NK-92 (cell line): ENCODE measurements around the gene TOMM70.

ENCODE experiments used
- DNase-seq: peaks from one replicate; lab custom pipeline; 2025; ENCODE audit not compliant: unreplicated experiment; lab: John Stamatoyannopoulos, UW

TOMM70 gene

DNA sequence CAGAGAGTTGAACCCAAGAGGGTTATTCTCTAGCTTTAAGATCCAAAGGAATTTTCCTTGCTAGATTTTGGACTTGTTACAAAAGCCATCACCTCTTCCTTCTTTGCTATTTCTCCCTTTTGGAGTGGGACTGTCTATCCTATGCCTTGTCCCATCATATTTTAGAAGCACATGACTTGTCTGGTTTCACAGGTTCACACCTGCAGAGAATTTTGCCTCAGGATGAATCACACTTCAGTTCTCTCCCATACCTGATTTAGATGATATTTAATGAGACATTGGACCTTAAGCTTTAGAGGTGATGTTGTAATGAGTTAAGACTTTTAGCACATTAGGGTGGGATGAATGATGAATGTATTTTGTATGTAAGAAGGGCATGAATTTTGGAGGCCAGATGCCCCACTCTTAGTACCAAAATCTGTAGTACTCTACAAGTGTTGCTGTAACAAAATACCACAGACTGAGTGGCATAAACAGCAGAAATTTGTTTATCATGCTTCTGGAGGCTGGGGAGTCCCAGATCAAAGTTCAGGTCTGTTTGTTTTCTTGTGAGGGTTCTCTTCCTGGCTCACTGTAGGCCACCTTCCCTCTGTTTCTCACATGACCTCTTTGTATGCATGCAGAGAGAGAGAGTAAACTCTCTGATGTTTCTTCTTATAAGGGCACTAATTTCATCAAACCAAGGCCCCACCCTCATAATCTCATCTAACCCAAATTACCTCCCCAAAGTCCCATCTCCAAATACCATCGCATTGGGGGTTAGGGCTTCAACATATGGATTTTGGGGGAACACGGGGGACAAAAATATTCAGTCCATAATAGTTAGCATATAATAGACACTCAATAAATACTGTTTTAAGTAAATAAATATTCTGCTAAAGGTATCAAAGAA is 10.4 kb upstream of the TOMM70 start:
- no peak for DNase-seq

DNA sequence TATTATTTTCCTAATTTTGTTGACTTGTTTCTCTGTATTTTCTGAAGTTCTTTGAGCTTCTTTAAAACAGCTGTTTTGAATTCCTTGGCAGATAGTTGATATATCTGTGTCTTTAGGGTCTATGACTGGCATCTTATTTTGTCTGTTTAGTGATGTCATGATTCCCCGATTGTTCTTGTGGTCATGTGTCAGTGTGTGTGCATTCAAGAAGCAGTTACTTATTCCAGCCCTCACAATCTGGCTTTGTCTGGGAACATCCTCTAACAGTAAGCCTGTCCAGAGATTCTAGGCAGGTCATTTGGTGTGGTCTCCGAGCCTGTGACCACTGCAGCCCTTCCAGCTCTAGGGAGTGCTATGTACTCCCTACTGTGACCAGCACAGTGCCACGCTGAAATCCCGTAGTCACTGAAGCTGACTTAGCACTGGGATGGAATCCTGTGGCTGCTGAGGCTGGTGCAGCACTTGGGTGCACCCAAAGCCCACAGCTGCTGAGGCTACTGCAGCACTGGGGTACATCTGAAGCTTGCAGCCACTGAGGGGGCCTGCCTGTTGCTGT is 7.2 kb upstream of the TOMM70 start:
- DNase-seq: no peak

- no peak for DNase-seq
Measured at GRCh38 chr3:100407164-100407563, 6.3 kb upstream of the TOMM70 start.

GRCh38 chr3:100404250-100404548 is 3.3 kb upstream of the TOMM70 start:
- no peak for DNase-seq

DNA sequence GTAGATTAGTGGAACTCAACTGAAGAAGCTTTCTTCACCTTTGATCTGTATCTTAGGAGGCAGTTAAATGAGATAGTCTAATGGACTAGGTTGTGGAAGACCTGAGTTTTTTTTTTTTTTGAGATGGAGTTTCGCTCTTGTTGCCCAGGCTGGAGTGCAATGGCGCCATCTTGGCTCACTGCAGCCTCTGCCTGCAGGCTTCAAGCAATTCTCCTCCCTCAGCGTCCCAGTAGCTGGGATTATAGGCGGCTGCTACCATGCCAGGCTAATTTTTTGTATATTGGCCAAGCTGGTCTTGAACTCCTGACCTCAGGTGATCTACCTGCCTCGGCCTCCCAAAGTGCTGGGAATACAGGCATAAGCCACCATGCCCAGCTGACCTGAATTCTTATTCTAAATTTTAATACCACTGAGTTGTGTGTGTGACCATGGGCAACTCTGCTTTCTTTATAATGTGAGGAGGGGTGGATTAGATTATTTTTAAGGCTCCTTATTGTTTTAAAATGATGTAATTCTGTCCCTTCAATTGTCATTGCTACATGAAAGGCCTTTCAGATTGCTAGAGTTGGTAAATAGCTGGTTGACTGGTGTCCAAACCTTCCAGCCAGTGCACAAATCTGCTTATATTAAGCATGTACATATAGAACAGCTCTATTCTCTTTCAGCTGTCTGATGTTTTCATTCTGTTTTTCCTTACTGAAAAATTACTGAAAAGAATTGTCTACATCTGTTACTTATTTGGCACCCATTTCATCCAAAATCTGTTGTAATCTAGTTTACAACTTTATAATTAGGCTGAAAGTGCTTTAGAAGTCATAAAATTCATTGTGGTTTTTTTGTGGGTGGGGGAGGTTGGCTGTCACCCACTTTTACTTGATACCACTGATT is 2.7 kb upstream of the TOMM70 start:
- DNase-seq: no peak

- no peak for DNase-seq
Measured at GRCh38 chr3:100402891-100403290, 2.0 kb upstream of the TOMM70 start.

DNA sequence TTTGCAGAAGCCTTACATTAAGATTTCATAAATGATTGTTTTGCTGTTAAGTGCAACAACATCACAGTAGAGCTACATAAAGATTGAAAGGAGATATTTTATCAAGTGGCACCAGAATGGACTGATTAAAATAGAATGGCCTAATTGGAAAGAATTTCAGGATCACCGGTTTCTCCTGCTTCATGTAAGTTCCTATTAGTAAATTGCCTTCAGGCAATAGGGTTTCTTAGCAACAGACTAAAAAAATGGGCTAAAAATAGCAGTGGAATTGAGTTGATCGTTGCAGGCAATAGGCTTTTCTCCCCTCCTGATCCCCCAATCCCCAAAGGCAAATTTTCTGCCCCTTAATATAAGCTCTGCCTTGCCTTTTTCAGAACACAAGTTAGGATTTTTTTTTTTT is 1.4 kb upstream of the TOMM70 start:
- DNase-seq: no peak

DNA sequence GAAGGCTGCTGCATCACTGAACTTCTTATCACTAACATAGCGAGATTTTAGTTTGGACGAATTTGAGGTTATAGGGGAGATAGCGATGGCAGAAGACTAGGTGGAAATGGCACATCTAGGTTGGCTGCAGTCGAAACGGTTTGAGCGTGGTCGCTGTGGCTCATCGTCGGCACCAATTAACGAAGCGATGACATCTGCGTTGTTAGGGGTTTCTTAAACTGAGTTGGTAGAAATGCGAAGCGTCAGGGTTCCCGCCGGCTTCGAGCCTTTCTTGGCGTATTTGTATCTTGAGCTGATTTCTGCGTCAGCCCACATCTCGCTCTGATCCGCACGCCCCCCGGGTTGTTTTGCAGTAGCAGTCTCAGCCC is 769 bp upstream of the TOMM70 start:
- DNase-seq: no peak

DNA sequence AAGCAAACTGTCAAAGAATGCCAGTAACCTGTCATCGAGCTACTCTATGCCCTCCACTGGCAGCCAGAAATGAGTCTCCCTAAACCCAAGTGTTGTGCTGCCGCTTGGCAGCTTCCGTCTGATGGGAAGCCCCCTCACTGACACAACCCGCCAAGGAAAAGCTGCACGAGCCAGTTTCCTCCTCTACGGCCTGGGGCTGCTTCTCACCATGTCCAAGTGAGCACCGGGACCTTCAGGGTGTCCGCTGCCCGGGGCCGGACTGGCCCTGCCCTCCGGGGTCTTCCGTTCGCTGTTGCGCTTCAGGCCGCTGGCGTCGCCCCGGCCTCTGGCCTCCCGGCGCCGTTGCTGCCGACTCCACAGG is 490 bp downstream of the TOMM70 start:
- DNase-seq: no peak

DNA sequence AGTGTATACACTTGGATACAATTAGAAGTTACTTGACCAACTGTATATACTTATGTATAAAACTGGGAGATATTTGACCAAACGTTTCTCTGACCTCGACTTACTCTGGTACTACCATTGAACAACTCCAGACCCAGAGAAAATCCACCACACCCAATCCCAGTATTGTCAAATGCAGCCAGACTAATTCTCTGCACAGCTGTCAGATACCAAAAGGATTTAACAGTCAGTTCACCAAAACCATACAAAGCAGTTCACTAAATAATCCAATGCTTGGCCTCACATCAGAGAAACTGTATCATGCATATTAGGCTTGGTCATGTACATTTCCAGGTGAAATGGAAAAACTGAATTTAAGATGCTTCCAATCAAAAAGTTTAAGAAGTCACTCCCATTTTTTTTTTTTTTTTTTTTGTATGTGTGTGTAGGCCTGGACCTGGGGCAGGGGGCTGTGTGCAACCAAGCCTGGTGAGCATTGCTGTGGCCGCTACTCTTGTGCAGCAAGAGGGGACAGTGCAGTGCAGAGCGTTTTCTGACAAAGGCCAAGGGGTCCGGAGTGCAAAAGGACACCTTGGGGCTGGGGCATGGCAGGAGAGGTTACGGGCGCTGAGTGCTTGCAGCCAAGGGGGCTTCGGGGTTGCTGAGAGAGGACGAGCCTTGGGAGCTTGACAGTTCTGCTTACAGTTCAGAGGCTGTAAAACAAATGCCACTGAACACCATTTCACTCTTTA is 1.4 kb downstream of the TOMM70 start:
- no peak for DNase-seq

DNA sequence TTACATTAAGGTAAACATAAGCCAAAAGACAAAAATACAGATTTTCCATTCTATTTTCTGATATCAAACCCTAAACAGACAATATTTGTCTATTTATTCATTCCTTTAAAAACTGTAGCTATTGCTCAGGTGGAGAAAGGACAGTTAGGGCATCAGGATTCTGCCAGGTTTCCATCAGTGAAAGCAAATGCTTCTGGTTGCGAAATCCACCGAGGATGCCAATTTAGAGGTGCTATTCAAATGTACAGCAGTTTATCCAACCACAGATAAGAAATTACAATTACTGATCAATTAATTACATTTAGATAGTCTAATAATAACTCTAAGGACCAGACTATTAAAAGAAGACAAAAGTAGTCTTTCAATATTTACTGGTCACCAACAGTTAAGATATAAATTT is 3.9 kb downstream of the TOMM70 start:
- DNase-seq: no peak

- DNase-seq: no peak
Measured at GRCh38 chr3:100395679-100396431, 5.0 kb downstream of the TOMM70 start.

GRCh38 chr3:100389025-100389424 is 11.9 kb downstream of the TOMM70 start:
- DNase-seq: no peak

- DNase-seq: no peak
Measured at GRCh38 chr3:100386437-100387074, 14.3 kb downstream of the TOMM70 start.

GRCh38 chr3:100384733-100385525 is 16.0 kb downstream of the TOMM70 start:
- DNase-seq: no peak

DNA sequence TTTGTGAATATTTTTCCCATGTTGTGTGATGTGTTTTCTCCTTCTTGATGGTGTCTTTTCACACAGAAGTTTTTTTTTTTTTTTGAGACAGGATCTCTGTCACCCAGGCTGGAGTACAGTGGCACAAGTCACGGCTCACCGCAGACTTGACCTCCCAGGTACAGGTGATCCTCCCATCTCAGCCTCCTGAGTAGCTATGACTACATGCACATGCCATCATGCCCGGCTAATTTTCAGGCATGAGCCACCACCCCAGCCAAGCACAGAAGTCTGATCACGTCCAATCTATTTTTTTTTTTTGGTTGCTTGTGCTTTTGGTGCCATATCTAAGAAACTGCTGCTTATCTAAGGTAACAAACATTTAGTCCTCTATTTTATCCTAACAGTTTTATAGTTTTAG is 24.6 kb downstream of the TOMM70 start:
- DNase-seq: no peak

- no peak for DNase-seq
Measured at GRCh38 chr3:100374521-100374920, 26.4 kb downstream of the TOMM70 start.

DNA sequence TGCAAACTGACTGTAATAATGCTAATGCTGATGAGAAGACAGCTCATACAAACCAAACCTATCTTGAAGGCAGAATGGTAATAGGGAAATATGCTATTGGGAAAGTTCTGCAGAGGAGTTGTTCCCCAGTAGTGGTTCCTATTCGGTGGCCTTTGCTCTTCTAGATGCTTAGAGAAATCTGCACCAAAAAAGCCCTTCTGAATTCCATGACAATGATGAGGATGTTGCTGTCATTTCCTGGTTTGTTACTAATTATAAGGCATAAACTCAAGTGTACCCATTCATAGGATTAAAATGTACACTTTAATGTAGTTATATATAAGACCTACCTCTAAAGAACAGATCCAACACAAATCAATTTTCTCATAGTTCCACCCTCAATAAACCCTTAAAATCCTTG is 30.1 kb downstream of the TOMM70 start:
- DNase-seq: no peak

DNA sequence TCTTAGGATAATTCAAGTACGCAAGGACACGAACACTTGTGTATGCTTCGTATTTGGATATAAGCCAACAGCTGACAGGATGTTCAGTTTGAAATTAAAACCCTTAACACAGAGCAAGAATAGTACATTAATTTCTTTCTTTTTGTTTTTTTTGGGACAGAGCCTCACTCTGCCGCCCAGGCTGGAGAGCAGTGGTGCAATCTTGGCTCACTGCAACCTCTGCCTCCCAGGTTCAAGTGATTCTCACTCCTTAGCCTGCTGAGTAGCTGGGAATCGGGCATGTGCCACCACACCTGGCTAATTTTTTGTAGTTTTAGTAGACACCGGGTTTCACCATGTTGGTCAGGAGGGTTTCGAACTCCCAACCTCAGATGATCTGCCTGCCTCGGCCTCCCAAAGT is 32.4 kb downstream of the TOMM70 start:
- DNase-seq: no peak
